ENCODE results near the gene RFX5. TPM values are rescaled to one million over a fixed set of nuclear protein-coding genes. Genes with fewer than 3 reads are reported as not detected.

The RFX5 gene
- total and polyA plus RNA-seq, 4 donors: 5.2 to 17.5 (median 11.1) TPM

- Histone ChIP-seq H3K4me1 (ENCODE audit: control insufficient read depth in 4 of 4, insufficient read depth in 4 of 4, low read length in 3 of 4) (peaks cover 23 to 39% (median 32%) of the 10 kb centered on the region in 4 donors), H3K36me3 (ENCODE audit: control insufficient read depth in 4 of 4, insufficient read depth in 3 of 4, low read depth in 1 of 4, low read length in 3 of 4) (peaks cover 0 to 28% (median 17%) of the 10 kb centered on the region in 4 donors), H3K9me3 (ENCODE audit: control insufficient read depth in 4 of 4, low read length in 3 of 4) (no peaks in the 10 kb centered on the region), H3K4me3 (ENCODE audit: low read depth in 1 of 3, low read length in 3 of 3) (no peak overlapping the region), H3K27me3 (ENCODE audit: control insufficient read depth in 4 of 4, insufficient read depth in 4 of 4, low read length in 3 of 4) (no peaks in the 10 kb centered on the region), H3K9ac (ENCODE audit: low read depth in 1 of 2, low read length in 2 of 2) (no peak overlapping the region), H3K27ac (ENCODE audit: low read depth in 1 of 2, low read length in 2 of 2) (no peak overlapping the region)
- no peak for TF ChIP-seq HNF4G (IDR thresholded peaks at IDR 0.05)
- 91% methylated on average over 17 of the region's 17 CpGs for WGBS
- no peak for DNase-seq (ENCODE audit: low spot score)
Observed at GRCh38 chr1:151315565-151316235, 31.4 kb downstream of the RFX5 start.

- H3K9me3 ChIP-seq (ENCODE audit: control insufficient read depth in 4 of 4, low read length in 3 of 4): no peaks in the 10 kb centered on the region
- peak; percentile 48 for TF ChIP-seq REST (IDR thresholded peaks at IDR 0.05)
- TF ChIP-seq ATF3 (IDR thresholded peaks at IDR 0.05): peak; percentile 95
- no peak for TF ChIP-seq EGR1 (IDR thresholded peaks at IDR 0.05; ENCODE audit: low read depth in 2 of 2)
- peak; percentile 98 to 99 for TF ChIP-seq JUND (IDR thresholded peaks at IDR 0.05)
- TF ChIP-seq RAD21 (IDR thresholded peaks at IDR 0.05): peak; percentile 21 to 42
- peak; percentile 58 for TF ChIP-seq YY1 (IDR thresholded peaks at IDR 0.05)
- peak; percentile 35 for TF ChIP-seq FOXA2 (IDR thresholded peaks at IDR 0.05)
- peak; percentile 67 for TF ChIP-seq SP1 (IDR thresholded peaks at IDR 0.05)
- TF ChIP-seq HNF4G (IDR thresholded peaks at IDR 0.05): peak; percentile 29
- peak; percentile 70 to 74 for TF ChIP-seq HNF4A (conservative IDR thresholded peaks at IDR 0.05)
- peak; percentile 83 for TF ChIP-seq NR2F2 (IDR thresholded peaks at IDR 0.05)
- TF ChIP-seq CTCF (IDR thresholded peaks at IDR 0.05; ENCODE audit: low read depth, low read length, missing input control): no peak
- no peak for TF ChIP-seq GABPA (IDR thresholded peaks at IDR 0.05 in 1 of 2, conservative IDR thresholded peaks at IDR 0.05 in 1 of 2)
- TF ChIP-seq RXRA (IDR thresholded peaks at IDR 0.05): peak; percentile 92 to 93
- TF ChIP-seq FOXA1 (IDR thresholded peaks at IDR 0.05): peak; percentile 56
- peaks cover 0 to 23% (median 12%) of the 10 kb centered on the region in 4 donors for H3K36me3 ChIP-seq (ENCODE audit: control insufficient read depth in 4 of 4, insufficient read depth in 3 of 4, low read depth in 1 of 4, low read length in 3 of 4)
- H3K4me1 ChIP-seq (ENCODE audit: control insufficient read depth in 4 of 4, insufficient read depth in 4 of 4, low read length in 3 of 4): peaks cover 32 to 52% (median 45%) of the 10 kb centered on the region in 4 donors
- H3K27ac ChIP-seq (ENCODE audit: low read depth in 1 of 2, low read length in 2 of 2): peak overlapping the region; percentile 53 to 57
- no peak overlapping the region for H3K9ac ChIP-seq (ENCODE audit: low read depth in 1 of 2, low read length in 2 of 2)
- no peaks in the 10 kb centered on the region for H3K27me3 ChIP-seq (ENCODE audit: control insufficient read depth in 4 of 4, insufficient read depth in 4 of 4, low read length in 3 of 4)
- H3K4me3 ChIP-seq (ENCODE audit: low read depth in 1 of 3, low read length in 3 of 3): no peak overlapping the region
- DNase-seq (ENCODE audit: low spot score): no peak
- WGBS: 43% methylated on average over 3 of the region's 3 CpGs
Observed at GRCh38 chr1:151314137-151314875, 32.7 kb downstream of the RFX5 start.

All from liver (tissue), 9 donors.